ENCODE data around the gene FNDC5. TPM values are rescaled to one million over a fixed set of nuclear protein-coding genes. Genes with fewer than 3 reads are reported as not detected.

Gene FNDC5
- total and polyA plus RNA-seq, 2 of the 13 experiments (the other 11 are each of a cell fraction or from before 2014, with no cell fraction given): 1.4 to 3.1 TPM

- no peak for TF ChIP-seq ZNF281 (CRISPR knock-in tag; IDR thresholded peaks at IDR 0.05; ENCODE audit: borderline replicate concordance)
- TF ChIP-seq TP53 (CRISPR knock-in tag; conservative IDR thresholded peaks at IDR 0.05): no peak
- no peak for TF ChIP-seq ZIK1 (CRISPR knock-in tag; IDR thresholded peaks at IDR 0.05; ENCODE audit: borderline replicate concordance, low read depth)
- TF ChIP-seq ZUFSP (CRISPR knock-in tag; IDR thresholded peaks at IDR 0.05; ENCODE audit: borderline replicate concordance): no peak
- TF ChIP-seq IRF1 (CRISPR knock-in tag; IDR thresholded peaks at IDR 0.05; ENCODE audit: low read depth): no peak
- no peak for TF ChIP-seq ZFP91 (CRISPR knock-in tag; IDR thresholded peaks at IDR 0.05; ENCODE audit: borderline replicate concordance)
- TF ChIP-seq CREB1 (IDR thresholded peaks at IDR 0.05): no peak
- TF ChIP-seq CREB1 (CRISPR knock-in tag; IDR thresholded peaks at IDR 0.05): no peak
- no peak for TF ChIP-seq MTF2 (CRISPR knock-in tag; IDR thresholded peaks at IDR 0.05; ENCODE audit: borderline replicate concordance)
- no peak for TF ChIP-seq MTF1 (CRISPR knock-in tag; IDR thresholded peaks at IDR 0.05)
- TF ChIP-seq HIVEP1 (CRISPR knock-in tag; IDR thresholded peaks at IDR 0.05): no peak
- TF ChIP-seq NFIC (IDR thresholded peaks at IDR 0.05; ENCODE audit: low read length): no peak
- no peak for TF ChIP-seq ZNF800 (CRISPR knock-in tag; IDR thresholded peaks at IDR 0.05)
- no peaks in the 10 kb centered on the region for H3K79me2 ChIP-seq (ENCODE audit: insufficient read depth, low read length)
- no peak overlapping the region for H3K4me2 ChIP-seq (ENCODE audit: low read depth, low read length)
- intact Hi-C loops (cut with micrococcal nuclease; ENCODE audit: unreplicated experiment): no loop called here
- ChIA-PET POLR2A (no interaction called here), CTCF (ENCODE audit: low intra/inter-chr PET ratio, low total read pairs) (no interaction called here)
- in situ Hi-C loops (cut with HindIII; ENCODE audit: extremely low pct_ligation_motif_present, low pct_unique_long_range_greater_than_20kb): no loop called here
- H2AFZ ChIP-seq (ENCODE audit: low read length): no peak overlapping the region
- no peak overlapping the region for H3K9ac ChIP-seq (ENCODE audit: insufficient read depth, low read depth, low read length)
- no peaks in the 10 kb centered on the region for H3K27me3 ChIP-seq (ENCODE audit: control insufficient read depth in 1 of 2, insufficient read depth in 2 of 2, low read length in 2 of 2)
- H3K27ac ChIP-seq (ENCODE audit: extremely low read length, insufficient read depth, low read length): no peak overlapping the region
- H3K36me3 ChIP-seq (replicated peaks in 1 of 2; ENCODE audit: control insufficient read depth in 1 of 2, insufficient read depth in 2 of 2, low read length in 2 of 2): peaks cover 0 to 7% of the 10 kb centered on the region in 2 experiments; a peak in 1 of 5 replicates
- ATAC-seq (no peak), FAIRE-seq (no peak), DNase-seq (ENCODE audit: low spot score) (no peak)
- H4K20me1 ChIP-seq (ENCODE audit: insufficient read depth, low read length): no peaks in the 10 kb centered on the region
- no TSS peak for BruUV-seq (replicated peaks)
- H3K9me3 ChIP-seq (ENCODE audit: low read length): no peaks in the 10 kb centered on the region
- H3K4me3 ChIP-seq (replicated peaks in 1 of 3; ENCODE audit: insufficient read depth in 1 of 3, low read depth in 2 of 3, low read length in 3 of 3): no peak overlapping the region
- 94% methylated on average over 4 of the region's 4 CpGs for WGBS (ENCODE audit: low lambda C conversion rate)
- no peaks in the 10 kb centered on the region for H3K4me1 ChIP-seq (ENCODE audit: insufficient read depth, low read length)
These were observed 7.4 kb downstream of the FNDC5 start for GRCh38 chr1:32863218-32863880.
